ENCODE results near the gene OLFM2. TPM values are rescaled to one million over a fixed set of nuclear protein-coding genes. Genes with fewer than 3 reads are reported as not detected.

OLFM2 gene
- total RNA-seq, 1 experiment from 2014 or later, result 9.7 TPM

GRCh38 chr19:9856609-9857008 lies 79.7 kb downstream of the OLFM2 start:
- no peak for DNase-seq (ENCODE audit: low read depth, low spot score)

GRCh38 chr19:9854282-9854846 lies 82.0 kb downstream of the OLFM2 start:
- DNase-seq (ENCODE audit: low read depth, low spot score) (no peak), ATAC-seq (no peak)
- ChIA-PET POLR2A (no interaction called here), CTCF (interaction anchor here (0.5 kb wide), 1 partner anchor 15 kb away, joined by 6 read pairs; no protein-coding TSS in a partner anchor)
- intact Hi-C loops (cut with micrococcal nuclease; ENCODE audit: unreplicated experiment), result no loop called here
- in situ Hi-C loops (cut with HindIII; ENCODE audit: low pct_unique_long_range_greater_than_20kb, low sequenced_read_pairs), result no loop called here
- Histone ChIP-seq H3K4me3 (ENCODE audit: low read depth in 2 of 2, low read length in 2 of 2) (no peak overlapping the region), H3K27ac (ENCODE audit: low read length) (no peak overlapping the region), H3K27me3 (ENCODE audit: control insufficient read depth, insufficient read depth, low read length) (no peaks in the 10 kb centered on the region), H3K4me1 (ENCODE audit: control insufficient read depth, insufficient read depth, low read length) (no peaks in the 10 kb centered on the region), H3K36me3 (ENCODE audit: control insufficient read depth, insufficient read depth, low read length) (no peaks in the 10 kb centered on the region), H3K9me3 (ENCODE audit: control insufficient read depth, insufficient read depth, low read depth, low read length) (no peaks in the 10 kb centered on the region)
- no TSS peak for BruUV-seq (replicated peaks)
- TF ChIP-seq REST (IDR thresholded peaks at IDR 0.05; ENCODE audit: insufficient read depth in 1 of 2, low read depth in 2 of 2, low read length in 1 of 2) (no peak), POLR2AphosphoS5 (IDR thresholded peaks at IDR 0.05; ENCODE audit: low read depth, low read length) (no peak), TCF7L2 (IDR thresholded peaks at IDR 0.05; ENCODE audit: low read depth, low read length) (no peak), SIN3A (IDR thresholded peaks at IDR 0.05; ENCODE audit: borderline replicate concordance, insufficient read depth, low read depth, low read length) (no peak)
- TF ChIP-seq, protein P1, sequence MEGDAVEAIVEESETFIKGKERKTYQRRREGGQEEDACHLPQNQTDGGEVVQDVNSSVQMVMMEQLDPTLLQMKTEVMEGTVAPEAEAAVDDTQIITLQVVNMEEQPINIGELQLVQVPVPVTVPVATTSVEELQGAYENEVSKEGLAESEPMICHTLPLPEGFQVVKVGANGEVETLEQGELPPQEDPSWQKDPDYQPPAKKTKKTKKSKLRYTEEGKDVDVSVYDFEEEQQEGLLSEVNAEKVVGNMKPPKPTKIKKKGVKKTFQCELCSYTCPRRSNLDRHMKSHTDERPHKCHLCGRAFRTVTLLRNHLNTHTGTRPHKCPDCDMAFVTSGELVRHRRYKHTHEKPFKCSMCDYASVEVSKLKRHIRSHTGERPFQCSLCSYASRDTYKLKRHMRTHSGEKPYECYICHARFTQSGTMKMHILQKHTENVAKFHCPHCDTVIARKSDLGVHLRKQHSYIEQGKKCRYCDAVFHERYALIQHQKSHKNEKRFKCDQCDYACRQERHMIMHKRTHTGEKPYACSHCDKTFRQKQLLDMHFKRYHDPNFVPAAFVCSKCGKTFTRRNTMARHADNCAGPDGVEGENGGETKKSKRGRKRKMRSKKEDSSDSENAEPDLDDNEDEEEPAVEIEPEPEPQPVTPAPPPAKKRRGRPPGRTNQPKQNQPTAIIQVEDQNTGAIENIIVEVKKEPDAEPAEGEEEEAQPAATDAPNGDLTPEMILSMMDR (IDR thresholded peaks at IDR 0.05), result no peak

More at GRCh38 chr19:9856609-9857008, 79.7 kb downstream of the OLFM2 start:
- no TSS peak for BruUV-seq (replicated peaks)
- intact Hi-C loops (cut with micrococcal nuclease; ENCODE audit: unreplicated experiment) (no loop called here), in situ Hi-C loops (cut with HindIII; ENCODE audit: low pct_unique_long_range_greater_than_20kb, low sequenced_read_pairs) (no loop called here)
- Histone ChIP-seq H3K27me3 (ENCODE audit: control insufficient read depth, insufficient read depth, low read length) (no peaks in the 10 kb centered on the region), H3K36me3 (ENCODE audit: control insufficient read depth, insufficient read depth, low read length) (no peaks in the 10 kb centered on the region), H3K9me3 (ENCODE audit: control insufficient read depth, insufficient read depth, low read depth, low read length) (no peaks in the 10 kb centered on the region), H3K4me3 (ENCODE audit: low read depth in 2 of 2, low read length in 2 of 2) (no peak overlapping the region), H3K4me1 (ENCODE audit: control insufficient read depth, insufficient read depth, low read length) (no peaks in the 10 kb centered on the region), H3K27ac (ENCODE audit: low read length) (no peak overlapping the region)
- ATAC-seq, result no peak
- no peak for TF ChIP-seq POLR2AphosphoS5 (IDR thresholded peaks at IDR 0.05; ENCODE audit: low read depth, low read length)
- no peak for TF ChIP-seq REST (IDR thresholded peaks at IDR 0.05; ENCODE audit: insufficient read depth in 1 of 2, low read depth in 2 of 2, low read length in 1 of 2)
- TF ChIP-seq, protein P1 (IDR thresholded peaks at IDR 0.05), result no peak
- no peak for TF ChIP-seq SIN3A (IDR thresholded peaks at IDR 0.05; ENCODE audit: borderline replicate concordance, insufficient read depth, low read depth, low read length)
- no peak for TF ChIP-seq TCF7L2 (IDR thresholded peaks at IDR 0.05; ENCODE audit: low read depth, low read length)
- ChIA-PET POLR2A (no interaction called here), CTCF (no interaction called here)
